ENCODE measurements around the gene FRMD3. TPM values are rescaled to one million over a fixed set of nuclear protein-coding genes. Genes with fewer than 3 reads are reported as not detected.

The FRMD3 gene
- total RNA-seq, 1 donor from 2014 or later: 8.0 TPM

DNA sequence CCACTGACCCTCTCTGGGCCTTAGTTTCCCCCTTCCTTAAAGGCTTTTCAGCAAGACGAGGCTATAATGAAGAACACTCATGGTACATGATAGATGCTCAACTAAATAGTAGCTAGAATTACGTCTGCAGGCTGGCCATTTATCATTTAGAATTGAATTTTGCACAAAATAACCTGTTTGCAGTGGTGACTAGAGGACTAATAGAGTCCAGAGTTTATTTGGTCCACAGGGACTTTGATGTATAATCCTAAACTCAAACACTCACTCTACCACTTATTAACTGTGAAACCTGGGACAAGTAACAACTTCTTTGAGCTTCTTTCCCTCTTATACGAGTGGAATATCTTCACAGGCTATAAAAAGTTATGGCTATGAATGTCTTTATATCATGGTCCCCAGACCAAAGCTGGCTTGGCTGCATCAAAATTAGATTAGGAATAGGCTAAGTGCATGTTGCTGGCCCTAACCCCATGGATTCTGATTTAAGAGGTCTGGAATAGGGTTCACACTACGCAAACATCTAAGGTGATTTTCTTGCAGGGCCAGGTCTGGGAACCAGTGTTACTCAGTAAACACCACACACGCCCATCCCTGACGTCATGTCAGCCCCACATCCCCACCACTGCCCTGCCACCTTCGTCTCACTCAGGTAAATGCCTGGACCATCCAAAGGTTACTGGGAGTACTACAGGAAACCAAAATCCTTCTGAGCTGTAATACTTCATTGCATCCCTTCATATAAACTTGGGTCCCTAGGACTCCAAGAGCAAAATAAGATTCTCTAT, 150.6 kb downstream of the FRMD3 start:
- H3K36me3 Mint-ChIP-seq: no peaks in the 10 kb centered on the region
- peaks cover 9% of the 10 kb centered on the region for H3K9me3 Mint-ChIP-seq
- H3K4me3 Mint-ChIP-seq: no peak overlapping the region
- no peak for DNase-seq (ENCODE audit: extremely low spot score, unreplicated experiment)
- no peak overlapping the region for H3K27ac Mint-ChIP-seq
- H3K4me1 Mint-ChIP-seq (ENCODE audit: unreplicated experiment): no peaks in the 10 kb centered on the region
- H3K27me3 Mint-ChIP-seq: no peaks in the 10 kb centered on the region
- TF ChIP-seq, protein P1, sequence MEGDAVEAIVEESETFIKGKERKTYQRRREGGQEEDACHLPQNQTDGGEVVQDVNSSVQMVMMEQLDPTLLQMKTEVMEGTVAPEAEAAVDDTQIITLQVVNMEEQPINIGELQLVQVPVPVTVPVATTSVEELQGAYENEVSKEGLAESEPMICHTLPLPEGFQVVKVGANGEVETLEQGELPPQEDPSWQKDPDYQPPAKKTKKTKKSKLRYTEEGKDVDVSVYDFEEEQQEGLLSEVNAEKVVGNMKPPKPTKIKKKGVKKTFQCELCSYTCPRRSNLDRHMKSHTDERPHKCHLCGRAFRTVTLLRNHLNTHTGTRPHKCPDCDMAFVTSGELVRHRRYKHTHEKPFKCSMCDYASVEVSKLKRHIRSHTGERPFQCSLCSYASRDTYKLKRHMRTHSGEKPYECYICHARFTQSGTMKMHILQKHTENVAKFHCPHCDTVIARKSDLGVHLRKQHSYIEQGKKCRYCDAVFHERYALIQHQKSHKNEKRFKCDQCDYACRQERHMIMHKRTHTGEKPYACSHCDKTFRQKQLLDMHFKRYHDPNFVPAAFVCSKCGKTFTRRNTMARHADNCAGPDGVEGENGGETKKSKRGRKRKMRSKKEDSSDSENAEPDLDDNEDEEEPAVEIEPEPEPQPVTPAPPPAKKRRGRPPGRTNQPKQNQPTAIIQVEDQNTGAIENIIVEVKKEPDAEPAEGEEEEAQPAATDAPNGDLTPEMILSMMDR (conservative IDR thresholded peaks at IDR 0.05): no peak

DNA sequence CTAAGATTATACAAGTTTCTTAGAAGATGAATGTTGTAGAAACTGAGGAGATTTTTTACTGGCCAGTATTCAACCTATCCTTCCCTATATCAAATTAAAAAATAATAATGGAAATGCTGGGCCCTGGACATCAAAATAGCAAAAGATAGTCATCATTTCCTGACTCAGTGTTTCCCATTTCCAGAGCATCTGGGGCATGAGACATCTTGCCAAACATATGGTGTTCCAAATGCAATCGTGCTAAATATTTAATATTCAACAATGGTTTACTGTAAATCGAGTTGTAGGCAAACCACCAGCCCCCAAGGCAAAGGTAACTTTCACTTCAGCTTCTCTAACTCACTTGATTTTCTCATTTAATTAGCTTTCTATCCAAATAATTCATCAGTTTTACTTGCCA, 152.9 kb downstream of the FRMD3 start:
- DNase-seq (ENCODE audit: extremely low spot score, unreplicated experiment): no peak
- H3K36me3 Mint-ChIP-seq: no peaks in the 10 kb centered on the region
- no peaks in the 10 kb centered on the region for H3K27me3 Mint-ChIP-seq
- H3K4me3 Mint-ChIP-seq: no peak overlapping the region
- H3K4me1 Mint-ChIP-seq (ENCODE audit: unreplicated experiment): no peaks in the 10 kb centered on the region
- peaks cover 9% of the 10 kb centered on the region for H3K9me3 Mint-ChIP-seq
- H3K27ac Mint-ChIP-seq: no peak overlapping the region
- TF ChIP-seq, protein P1 (conservative IDR thresholded peaks at IDR 0.05): no peak

DNA sequence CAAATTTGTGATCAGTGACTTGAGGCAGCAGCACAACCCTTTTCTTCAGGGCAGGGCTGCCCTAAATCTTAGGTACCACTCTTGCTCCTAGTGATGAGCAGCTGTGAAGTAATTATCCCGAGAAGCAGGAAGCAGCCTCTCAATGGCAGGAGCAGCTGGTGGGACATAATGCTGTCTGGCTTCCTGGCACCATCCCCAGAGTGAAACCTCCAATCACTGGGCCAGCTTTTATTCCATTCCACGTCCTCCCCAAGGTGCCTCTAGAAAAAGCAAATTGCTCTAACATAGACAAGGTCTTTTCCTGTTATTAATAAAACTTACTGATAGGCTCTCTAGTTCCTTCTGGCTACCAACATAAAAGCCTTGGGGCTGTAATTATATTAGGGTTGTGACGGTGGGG, 154.0 kb downstream of the FRMD3 start:
- Mint-ChIP-seq H3K9me3 (peaks cover 9% of the 10 kb centered on the region), H3K27me3 (no peaks in the 10 kb centered on the region), H3K4me3 (no peak overlapping the region), H3K36me3 (no peaks in the 10 kb centered on the region), H3K27ac (no peak overlapping the region), H3K4me1 (ENCODE audit: unreplicated experiment) (no peaks in the 10 kb centered on the region)
- DNase-seq (ENCODE audit: extremely low spot score, unreplicated experiment): no peak
- TF ChIP-seq, protein P1 (conservative IDR thresholded peaks at IDR 0.05): no peak

- H3K27me3 Mint-ChIP-seq: no peaks in the 10 kb centered on the region
- H3K9me3 Mint-ChIP-seq: peaks cover 9% of the 10 kb centered on the region
- H3K27ac Mint-ChIP-seq: no peak overlapping the region
- DNase-seq (ENCODE audit: extremely low spot score, unreplicated experiment): no peak
- no peaks in the 10 kb centered on the region for H3K4me1 Mint-ChIP-seq (ENCODE audit: unreplicated experiment)
- no peak overlapping the region for H3K4me3 Mint-ChIP-seq
- TF ChIP-seq, protein P1 (conservative IDR thresholded peaks at IDR 0.05): no peak
- H3K36me3 Mint-ChIP-seq: no peaks in the 10 kb centered on the region
These were observed 155.2 kb downstream of the FRMD3 start for GRCh38 chr9:83383034-83383433.

DNA sequence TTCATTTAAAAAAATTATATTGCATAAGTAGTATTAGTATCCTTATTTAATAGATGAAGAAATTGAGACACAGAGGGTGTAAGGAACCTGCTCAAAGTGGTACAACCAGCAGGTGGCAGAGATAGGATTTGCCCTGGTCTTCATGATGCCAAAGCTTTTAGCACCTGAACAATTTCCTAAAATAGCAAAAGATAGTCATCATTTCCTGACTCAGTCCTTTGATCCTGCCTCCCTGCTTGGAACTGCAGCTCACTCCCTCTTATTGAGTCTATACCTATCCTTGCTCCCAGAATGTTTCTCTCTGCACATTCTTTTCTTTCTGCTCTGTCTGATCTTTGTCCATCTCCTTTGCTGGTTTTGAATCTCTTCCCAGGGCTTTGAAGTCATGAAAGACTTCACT, 155.8 kb downstream of the FRMD3 start:
- no peak for DNase-seq (ENCODE audit: extremely low spot score, unreplicated experiment)
- H3K27ac Mint-ChIP-seq: no peak overlapping the region
- H3K4me3 Mint-ChIP-seq: no peak overlapping the region
- TF ChIP-seq, protein P1 (conservative IDR thresholded peaks at IDR 0.05): no peak
- H3K36me3 Mint-ChIP-seq: no peaks in the 10 kb centered on the region
- peaks cover 9% of the 10 kb centered on the region for H3K9me3 Mint-ChIP-seq
- H3K27me3 Mint-ChIP-seq: no peaks in the 10 kb centered on the region
- no peaks in the 10 kb centered on the region for H3K4me1 Mint-ChIP-seq (ENCODE audit: unreplicated experiment)
